ENCODE results near the gene ITSN2.
"Not testable (repeated sequence)": the region's sequence is repeated elsewhere in the genome, so short reads cannot be mapped to it uniquely, and the experiment has no call there.

The ITSN2 gene

DNA sequence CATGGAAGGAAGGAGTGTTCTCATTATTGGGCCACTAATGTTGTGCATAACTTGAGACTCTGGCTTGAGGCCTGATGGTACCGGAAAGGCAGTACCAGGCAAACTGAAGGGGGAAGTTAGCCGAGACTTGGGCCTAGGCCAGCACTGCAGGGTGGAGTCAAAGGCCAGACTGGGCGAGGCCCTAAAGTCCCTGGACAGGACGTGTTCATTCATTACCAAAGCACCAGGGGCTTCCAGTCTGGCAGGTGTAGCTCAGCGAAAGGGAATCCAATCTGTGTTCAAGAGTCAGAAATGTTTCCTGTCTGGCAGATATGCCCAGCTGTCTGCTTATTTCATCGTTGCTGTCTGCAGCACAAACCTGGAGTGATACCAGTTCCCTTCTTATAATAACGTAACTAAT is 4.7 kb upstream of the ITSN2 start:
- DNase-seq: peak in 20 of 58 donors; percentile 2 to 39 (median 10)

DNA sequence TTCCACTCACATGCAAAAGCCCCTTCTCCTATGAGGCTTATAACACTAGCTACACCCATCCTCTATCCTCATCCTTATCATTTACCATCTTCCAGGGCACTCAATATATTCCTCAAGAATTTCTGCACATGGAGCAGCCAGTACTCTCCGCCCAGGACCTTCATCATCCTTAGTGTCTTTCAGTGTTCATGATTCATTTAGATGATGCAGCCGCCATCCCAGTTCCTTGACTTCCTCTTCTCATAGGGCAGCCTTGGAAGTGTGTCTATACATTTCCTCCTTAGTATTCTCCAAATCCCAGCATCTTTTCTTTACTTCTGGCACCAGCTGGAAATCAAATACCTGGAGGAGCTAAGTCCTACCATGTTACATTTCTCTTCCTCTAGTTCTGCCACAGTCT is 3.0 kb upstream of the ITSN2 start:
- DNase-seq: no peak

DNA sequence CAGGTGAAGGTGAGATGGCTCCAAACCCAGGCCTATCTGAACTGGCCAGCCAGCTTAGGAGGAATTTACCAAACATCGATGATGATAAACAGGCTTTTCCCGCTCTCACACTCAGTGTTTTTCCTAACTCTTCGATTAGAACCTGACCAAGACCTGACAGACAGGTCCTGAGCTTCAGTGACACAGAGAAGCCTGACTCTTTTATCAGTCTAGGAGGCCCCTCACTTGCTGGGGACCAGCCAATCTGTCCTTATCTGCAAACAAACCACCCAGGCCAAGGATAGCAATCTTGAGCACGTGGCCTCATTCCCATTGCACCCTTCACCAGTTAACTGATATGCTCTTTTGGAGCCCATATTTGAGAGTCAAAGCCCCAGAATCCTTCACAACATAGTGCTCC is 1.9 kb upstream of the ITSN2 start:
- DNase-seq: no peak

DNA sequence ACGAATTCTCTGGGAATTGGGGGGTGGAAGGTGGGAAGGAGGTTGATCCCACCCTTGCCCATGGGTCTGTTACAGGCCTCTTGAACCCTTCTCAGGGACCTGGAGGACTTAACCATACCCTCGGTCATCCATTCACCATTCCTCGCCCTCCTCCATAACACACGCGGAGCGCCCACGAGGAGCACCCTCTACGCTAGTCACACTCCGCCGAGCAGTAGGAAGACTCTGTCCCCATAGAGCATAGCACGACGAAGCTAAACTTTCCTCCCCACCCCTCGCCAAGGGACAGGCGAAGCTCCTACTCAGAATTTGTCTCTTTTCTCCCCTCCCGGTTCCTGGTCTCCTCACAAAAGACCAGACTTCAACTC is 611 bp upstream of the ITSN2 start:
- DNase-seq: peak in 1 of 58 donors; percentile 29

DNA sequence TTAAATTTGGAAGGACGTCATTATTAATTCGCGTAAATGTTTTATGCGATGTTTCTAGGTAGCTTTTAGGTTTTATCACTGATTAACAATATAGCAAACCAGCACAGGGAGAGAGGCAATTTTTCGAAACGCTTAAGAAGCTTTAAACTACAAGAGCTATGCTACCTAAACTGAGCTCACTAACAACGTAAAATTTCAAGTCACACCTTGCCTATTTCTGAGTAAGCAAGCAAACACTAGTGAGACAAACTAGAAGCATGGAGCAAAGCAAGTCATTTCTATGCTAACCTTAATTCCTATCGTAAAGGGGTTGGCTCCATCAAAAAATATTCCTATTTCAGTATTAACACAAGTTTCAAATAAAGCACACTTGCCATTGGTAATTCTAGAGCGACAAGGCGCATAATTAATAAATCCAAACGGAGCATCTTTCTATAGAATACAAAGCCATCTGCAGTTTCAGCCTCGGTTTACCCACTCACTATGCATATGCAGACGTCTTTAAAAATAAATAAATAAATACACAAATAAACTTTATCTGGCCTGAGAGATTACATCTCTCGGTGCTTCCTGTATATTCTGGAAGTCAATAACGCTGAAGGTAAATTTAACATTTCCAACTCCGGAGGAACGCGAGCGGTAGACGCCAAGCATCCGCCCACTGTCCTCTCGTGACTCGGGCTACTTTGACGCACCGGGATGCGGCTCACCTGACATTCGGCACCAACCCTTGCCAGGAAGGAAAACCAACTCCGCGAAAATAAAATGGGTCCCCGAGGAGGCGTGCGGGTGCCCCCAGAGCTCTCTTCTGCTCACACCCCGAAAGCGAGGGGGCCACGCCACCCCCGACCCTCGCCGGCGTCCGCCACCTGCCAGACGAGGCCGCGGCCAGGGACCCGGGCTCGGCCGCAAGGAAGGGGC is 947 bp downstream of the ITSN2 start:
- DNase-seq: peak in 31 of 58 donors; percentile 7 to 61 (median 32)

DNA sequence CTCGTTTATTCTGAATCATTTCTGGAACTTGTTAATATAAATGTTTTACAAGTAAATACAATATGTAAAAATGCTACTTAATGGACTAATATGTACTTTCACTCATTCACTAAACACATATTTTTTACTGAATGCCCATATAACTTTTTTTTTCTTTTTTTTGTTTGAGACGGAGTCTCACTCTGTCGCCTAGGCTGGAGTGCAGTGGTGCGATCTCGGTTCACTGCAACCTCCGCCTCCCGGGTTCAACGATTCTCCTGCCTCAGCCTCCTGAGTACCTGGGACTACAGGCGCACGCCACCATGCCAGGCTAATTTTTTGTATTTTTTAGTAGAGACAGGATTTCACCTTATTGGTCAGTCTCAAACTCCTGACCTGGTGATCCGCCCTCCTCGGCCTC is 2.6 kb downstream of the ITSN2 start:
- DNase-seq: not testable (repeated sequence)

DNA sequence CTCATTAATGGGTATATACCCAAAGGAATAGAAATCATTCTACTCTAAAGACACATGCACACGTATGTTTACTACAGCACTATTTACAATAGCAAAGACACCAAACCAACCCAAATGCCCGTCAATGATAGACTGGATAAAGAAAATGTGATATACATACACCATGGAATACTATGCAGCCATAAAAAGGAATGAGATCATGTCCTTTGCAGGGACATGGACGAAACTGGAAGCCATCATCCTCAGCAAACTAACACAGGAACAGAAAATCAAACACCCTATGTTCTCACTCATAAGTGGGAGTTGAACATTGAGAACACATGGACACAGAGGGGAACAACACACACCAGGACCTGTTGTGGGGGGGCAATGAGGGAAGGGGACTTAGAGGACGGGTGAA is 3.2 kb downstream of the ITSN2 start:
- not testable (repeated sequence) for DNase-seq

DNA sequence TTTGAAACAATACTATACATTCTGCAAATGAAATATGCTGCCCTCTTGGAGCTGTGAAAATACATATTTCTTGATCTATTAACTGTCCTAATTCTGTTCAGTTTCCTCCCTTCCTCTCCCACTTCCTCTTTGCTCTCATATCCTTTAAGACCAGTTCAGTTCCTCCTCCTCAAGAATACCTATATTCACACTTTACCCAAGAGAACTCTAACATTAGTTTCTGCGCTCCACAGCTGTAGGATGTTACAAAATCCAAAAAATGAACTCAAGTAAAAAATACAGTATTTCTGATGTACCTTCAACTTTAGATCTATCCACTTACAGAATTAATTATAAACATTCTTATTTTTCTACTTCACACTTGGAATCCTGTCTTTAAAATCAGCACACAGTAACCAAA is 5.4 kb downstream of the ITSN2 start:
- DNase-seq: no peak

DNA sequence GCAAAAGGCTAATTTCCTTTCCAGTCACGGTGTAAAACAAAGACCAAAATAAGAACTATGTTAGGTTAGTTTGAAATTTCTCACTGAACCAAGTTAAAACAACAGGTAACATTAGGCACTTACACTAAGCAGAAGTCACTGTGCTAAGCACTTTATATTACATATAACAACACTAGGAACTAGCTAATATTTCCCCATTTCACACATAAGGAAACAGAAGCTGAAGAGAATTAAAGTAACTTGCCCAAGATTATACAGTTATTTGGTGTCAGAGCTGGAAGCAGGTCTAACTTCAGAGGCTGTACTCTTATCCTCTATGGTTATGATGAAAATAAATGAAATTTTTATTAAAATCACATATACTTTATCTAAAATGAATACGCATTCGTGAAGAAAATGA is 5.9 kb downstream of the ITSN2 start:
- DNase-seq: no peak

DNA sequence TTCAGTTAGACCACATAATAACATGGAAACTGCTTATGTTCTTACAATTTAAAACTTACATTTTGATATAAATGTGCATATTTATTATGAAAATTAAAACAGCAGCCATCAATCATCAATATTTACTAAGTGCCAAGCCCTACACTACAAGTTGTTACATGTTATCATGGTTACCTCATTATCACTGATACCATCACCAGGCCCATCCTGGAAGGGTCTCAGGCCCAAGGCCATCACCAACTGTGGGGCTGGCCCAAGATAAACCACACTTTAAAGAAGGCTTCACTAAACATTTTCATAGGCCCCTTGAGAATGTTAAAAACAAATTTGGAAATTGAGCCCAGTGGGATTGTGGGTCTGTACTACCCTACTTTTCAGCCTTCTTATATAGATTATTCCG is 6.4 kb downstream of the ITSN2 start:
- DNase-seq: no peak

DNA sequence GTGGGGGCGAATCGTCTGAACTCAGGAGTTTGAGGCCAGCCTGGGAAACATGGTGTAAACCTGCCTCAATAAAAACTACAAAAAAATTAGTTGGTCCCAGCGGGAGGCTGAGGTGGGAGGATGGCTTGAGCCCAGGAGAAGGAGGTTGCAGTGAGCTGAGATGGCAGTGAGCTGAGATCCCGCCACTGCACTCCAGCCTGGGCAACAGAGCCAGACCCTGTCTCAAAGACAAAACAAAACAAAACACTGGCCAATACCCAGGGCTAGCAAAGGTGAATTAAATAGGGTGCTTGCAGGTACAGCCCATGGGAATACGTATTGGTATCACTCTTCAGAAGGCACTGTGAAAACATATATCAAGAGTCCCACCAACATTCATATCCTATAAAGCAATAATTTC is 7.0 kb downstream of the ITSN2 start:
- DNase-seq: no peak

DNA sequence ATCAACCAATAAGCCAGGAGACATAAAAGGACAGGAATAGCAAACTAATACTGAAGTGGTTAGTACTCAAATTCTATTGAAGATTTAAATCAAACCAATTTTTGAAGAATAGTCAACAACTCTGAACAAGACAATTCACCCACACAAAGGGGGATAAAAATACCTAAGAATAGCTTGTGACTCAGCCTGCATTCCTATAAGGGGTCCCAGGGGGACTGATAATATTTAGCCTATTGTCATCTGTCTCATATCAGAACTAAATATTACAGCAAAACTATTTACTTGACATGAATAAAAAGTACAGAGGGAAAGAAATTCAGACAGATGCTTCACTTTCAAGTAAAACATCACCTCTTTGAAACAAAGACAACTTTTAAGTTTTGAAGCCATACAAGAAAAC is 7.7 kb downstream of the ITSN2 start:
- DNase-seq: no peak

DNA sequence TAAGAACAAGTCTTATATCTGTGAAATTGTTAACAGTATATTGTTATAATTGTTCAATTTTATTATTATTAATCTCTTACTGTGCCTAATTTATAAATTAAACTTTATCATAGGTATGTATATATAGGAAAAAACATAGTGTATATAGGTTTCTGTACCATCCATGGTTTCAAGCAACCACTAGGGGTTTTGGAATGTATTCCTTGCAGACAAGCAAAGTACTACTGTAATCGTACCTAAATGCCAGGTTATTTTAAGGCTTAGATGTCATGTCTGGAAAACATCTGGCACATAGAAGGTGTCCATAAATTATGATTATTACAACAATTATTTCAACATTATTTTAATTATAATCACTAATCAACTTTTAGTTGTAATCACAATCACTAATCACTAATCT is 8.4 kb downstream of the ITSN2 start:
- no peak for DNase-seq

DNA sequence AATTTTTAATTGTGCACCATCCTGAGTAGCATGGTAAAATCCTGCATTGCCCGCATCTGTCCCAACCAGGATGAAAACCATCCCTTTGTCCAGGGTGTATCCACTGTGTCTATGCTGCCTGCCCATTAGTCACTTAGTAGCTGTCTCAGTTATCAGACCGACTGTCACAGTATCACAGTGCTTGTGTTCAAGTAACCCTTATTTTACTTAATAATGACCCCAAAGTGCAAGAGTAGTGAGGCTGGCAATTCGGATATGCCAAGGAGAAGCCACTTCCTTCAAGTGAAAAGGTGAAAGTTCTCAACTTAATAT is 8.8 kb downstream of the ITSN2 start:
- no peak for DNase-seq

DNA sequence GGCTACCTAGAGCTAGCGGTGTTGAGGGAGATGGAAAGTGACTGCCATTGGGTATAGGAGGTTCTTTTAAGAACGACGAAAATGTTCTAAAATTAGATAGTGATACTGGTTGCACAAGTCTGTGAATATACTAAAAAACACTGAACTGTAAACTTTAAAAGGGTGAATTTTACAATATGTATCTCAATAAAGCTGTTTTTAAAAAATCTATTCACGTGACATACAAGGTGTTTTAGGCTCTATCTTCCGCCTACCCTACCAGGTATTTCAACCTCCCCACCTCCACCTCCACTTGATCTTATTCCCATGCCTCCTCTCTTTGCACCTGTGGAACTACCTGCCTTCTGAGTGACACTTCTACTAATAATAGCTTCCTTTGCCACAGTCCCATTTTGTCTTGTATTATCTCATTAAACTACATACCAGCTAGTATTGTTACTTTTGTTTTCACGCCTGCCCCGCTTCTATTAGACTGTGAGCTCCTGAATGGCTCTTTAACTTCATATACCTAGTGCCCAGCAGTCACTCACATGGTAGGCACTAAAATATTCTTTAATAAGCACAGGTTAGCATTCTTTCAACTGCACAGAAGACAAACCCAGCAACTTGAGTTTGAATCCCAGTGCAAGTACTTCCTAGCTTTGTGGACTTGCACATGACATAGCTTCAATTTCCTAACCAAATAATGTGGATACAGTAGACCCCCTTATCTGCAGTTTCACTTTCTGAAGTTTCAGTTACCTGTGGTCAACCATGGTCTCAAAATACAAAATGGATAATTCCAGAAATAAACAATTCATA is 9.3 kb downstream of the ITSN2 start:
- no peak for DNase-seq

DNA sequence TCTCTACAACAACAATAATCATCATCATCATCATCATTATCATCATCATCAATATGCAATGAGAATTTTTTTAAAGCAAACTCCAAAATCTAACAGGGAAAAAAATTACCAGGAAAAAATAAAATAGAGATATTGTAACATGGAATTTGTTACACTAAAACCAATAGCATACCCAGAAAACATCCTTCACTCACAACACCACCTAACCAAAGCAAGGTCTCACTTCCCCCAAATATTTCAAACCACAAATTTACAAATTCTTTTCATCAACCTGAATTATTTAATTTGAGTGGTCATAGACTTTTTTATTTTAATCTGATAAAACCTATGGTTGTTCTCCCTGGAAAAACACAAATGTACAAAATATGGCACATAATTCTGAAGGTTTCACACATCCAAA is 11.2 kb downstream of the ITSN2 start:
- DNase-seq: no peak

DNA sequence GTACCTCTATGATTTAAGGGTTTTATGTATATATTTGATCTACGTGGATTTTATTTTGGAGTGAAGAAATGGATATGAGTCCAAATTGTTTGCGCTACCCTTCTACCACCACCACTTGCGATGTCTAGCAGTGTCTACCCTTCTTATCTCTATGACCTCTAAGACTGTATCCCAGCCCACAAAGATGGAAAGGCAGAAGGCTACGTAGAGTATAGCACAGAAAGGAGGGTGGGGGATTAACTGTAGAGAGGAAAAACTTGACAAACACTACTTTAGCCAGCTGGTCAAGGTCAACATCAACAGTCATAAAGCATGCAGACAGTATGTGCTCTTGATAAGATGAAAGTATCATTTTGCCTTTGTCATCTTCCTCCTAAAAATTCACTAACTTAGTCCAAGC is 14.4 kb downstream of the ITSN2 start:
- no peak for DNase-seq

DNA sequence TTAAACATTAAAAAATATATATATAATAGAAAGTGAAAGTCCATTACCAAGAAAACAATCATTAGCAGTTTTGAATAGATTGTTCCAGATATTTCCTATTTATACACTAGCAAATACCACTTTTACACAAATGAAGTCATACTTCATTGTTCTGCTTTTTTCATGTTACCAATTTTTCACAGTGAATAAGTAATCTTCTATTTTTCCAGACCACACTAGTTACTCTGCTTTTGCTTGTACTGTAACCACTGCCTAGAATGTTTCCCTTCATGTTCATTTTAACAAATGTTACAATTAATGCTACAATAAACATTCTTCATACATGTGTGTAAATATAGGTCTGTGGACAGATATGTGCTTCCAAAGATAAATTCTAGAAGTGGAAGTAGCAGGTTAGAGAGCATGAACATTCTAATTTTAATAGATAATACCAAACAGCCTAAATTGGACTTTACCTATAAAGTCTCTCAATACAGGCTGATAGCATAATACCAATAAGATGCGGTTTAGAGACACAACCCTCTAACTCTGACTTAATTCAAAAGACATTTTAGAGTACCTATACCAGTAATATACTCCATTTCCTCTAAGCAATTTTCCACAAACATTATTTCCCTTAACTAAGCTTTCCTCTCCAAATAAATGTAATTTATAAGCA is 17.0 kb downstream of the ITSN2 start:
- DNase-seq: no peak

DNA sequence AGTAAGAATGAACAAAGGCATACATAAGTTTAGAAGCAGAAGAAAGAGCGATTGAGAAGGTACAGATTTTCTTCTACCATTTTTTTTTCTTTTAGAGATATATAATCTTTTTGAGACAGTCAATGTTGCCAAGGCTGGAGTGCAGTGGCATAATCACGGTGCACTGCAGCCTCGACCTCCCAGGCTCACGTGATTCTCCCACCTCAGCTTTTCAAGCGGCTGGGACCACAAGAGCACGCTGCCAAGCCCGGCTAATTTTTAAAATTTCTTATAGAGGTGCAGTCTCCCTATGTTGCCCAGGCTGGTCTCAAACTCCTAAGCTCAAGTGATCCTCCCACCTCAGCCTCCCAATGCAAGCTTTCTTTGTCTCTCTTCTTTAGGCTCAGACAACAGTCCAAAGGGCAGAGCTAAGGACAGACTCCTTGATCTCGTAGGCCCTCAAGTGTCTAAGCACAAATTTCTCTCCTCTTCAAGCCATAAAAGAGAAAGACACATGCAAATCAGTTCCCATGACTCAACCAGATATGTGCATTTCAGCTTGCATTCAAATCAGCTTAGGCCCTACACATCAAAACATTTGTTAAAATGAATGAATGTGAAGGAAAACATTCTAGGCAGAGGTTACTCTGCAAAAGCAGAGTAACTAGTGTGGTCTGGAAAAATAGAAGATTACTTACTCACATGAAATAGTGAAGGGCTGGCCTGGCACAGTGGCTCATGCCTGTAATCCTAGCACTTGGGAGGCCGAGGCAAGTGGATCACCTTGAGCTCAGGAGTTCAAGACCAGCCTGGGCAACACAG is 18.0 kb downstream of the ITSN2 start:
- DNase-seq: no peak

DNA sequence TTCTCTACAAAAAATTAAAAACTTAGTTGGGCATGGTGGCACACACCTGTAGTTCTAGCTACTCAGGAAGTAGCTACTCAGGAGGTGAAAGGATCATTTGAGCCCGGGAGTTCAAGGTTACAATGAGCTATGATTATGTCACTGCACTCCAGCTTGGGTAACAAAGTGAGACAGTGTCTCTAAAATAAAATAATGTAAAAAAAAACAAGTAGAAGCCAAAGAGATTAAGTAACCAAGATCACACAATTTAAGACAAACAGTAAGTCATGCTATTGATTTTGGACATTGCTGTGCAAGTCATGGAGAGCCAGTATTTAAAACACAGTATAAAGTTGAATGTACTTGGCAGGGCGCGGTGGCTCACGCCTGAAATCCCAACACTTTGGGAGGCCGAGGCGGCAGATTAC is 20.5 kb downstream of the ITSN2 start:
- DNase-seq: no peak

DNA sequence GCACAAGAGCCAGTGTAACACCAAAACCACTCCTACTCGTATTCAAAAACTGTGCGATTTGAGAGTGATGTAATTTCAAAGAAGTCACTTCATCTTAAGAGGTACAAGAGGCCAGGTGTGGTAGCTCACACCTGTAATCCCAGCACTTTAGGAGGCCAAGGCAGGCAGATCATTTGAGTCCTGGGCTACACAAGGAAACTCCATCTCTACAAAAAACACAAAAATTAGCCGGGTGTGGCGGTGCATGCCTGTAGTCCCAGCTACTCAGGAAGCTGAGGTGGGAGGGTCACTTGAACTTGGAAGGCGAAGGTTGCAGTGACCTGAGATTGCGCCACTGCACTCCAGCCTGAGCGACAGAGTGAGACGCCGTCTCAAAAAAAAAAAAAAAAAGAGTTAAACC is 21.2 kb downstream of the ITSN2 start:
- DNase-seq: not testable (repeated sequence)

Data from anterior cingulate cortex (tissue), 58 donors.